GM18867 (cell line): Measurements from ENCODE around the gene LIPE.
"Not testable (repeated sequence)": the region's sequence is repeated elsewhere in the genome, so short reads cannot be mapped to it uniquely, and the experiment has no call there.

Experiments
- ATAC-seq: cut with Tn5 transposase; IDR thresholded peaks from one replicate; pipeline ENCODE4 v1.9.1; 2021; ENCODE audit warnings: mild to moderate bottlenecking, moderate library complexity; ENCODE audit not compliant: unreplicated experiment

LIPE gene

GRCh38 chr19:42427313-42427712, at the start of gene LIPE:
Gene LIPE, minus strand, starts transcription at chr19:42427388. Its CDS starts 239 bp downstream, at chr19:42427149.
- ATAC-seq: no peak

DNA sequence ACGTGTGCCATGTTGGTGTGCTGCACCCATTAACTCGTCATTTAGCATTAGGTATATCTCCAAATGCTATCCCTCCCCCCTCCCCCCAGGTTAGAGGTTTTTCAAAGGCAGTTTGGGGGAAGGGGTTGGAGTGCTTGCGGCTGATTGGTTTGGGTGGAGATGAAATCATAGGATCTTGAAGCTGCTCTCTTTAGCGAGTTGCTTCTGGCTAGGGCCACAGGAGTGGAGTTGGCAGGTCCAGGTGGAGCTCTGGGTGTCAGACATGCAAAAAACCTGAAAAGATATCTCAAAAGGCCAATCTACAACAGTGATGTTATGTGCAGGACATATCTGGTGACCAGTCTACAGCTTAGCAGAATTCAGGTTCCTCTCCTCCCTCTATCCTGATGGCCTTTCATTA, 48.2 kb upstream of the LIPE start:
- no peak for ATAC-seq

DNA sequence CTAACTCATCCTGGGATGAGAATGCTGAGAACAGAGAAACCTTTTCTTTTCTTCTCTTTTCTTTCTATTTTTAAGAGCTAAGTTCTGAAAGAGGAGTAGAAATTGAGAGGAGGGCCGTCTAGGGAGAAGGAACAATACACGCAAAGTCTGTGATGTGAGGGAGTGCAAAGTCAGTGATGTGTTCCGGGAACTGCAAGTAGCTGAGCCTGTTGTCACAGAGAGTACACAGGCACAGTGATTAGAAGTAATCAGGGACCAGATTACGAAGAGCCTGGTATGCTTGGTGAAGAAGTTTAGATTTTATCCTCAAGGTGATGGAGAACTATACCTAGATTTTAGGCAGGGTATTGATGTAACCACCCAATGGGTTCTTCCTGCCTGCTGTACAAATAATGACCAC, 47.6 kb upstream of the LIPE start:
- ATAC-seq: no peak

DNA sequence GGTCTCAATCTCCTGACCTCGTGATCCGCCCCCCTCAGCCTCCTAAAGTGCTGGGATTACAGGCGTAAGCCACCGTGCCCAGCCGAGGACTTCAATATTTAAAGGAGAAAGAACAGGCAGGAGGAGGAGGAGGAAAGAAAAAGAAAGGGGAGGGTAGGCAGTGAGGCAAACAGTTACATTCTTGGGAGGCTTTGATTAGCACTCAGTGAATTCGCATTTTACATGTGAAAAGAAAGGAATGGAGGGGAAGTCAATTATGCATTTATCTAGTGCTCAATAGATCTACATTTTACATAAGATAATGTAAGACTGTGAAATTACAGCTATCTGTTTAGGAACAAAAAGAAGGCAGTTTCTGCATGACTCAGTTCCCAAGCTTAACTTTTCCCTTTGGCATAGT, 46.5 kb upstream of the LIPE start:
- ATAC-seq: no peak

DNA sequence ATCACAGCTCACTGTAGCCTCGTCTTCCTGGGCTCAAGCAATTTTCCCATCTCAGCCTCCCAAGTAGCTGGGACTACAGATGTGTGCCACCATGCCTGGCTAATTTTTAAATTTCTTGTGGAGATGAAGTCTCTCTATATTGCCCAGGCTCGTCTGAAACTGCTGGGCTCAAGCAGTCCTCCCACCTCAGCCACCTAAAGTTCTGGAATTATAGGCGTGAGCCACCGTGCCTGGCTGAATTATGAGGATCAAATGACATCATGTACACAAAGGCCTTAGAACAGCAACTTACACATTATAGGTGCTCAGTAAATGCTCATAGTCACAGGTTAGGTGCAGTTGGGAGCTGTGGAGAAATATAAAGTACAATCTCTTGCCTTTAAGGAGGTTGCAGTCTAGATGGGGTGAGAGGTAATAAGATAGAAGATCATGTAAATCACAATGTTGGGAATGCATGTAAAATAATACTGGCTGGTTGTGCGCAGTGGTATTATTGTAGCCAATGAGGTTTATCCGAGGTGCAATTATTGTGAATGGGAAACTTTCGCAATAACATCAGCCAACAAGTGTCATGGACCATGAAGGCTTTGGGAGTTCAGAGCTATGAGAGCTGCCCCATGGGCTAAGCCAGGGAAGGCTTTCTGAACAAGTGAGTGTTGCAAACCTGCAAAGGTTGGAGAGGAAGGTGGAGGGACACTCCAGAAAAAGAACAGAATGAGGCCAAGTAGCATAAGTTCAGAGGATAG, 45.4 kb upstream of the LIPE start:
- no peak for ATAC-seq

DNA sequence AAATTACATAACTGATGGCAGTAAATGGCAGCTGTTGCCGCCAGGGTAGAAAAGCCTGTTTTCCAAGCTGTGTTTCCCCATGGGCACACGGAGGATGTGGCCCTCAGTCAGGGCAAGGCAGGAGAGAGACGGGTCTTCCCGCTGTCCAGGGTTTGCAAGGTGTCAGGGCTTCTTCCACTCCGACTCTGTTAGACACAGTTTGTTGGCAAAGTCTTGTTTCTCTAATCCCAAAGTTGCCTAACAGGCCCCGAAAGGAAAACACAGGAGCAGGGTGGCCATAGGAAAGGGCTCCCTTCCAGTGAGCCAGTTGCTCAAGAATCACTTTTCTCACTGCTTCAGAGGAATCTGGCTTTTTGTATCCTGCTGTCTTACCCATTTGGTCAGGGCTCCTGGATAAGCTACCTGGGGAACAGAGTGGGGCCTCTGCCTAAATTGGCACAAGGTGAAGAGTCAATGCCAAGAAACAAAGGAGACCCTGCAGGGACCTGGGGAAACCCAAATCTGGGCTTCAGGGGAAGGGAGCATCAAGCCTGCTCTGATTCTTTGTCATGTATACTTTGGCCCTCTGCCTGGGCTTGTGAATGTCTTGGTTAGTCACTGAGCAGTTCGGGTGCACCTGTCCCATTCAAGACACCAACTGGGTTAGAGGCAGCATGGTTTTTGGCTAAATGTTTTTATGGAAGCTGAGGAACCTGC, 44.5 kb upstream of the LIPE start:
- no peak for ATAC-seq

- no peak for ATAC-seq
Measured at GRCh38 chr19:42469311-42470235, 42.4 kb upstream of the LIPE start.

DNA sequence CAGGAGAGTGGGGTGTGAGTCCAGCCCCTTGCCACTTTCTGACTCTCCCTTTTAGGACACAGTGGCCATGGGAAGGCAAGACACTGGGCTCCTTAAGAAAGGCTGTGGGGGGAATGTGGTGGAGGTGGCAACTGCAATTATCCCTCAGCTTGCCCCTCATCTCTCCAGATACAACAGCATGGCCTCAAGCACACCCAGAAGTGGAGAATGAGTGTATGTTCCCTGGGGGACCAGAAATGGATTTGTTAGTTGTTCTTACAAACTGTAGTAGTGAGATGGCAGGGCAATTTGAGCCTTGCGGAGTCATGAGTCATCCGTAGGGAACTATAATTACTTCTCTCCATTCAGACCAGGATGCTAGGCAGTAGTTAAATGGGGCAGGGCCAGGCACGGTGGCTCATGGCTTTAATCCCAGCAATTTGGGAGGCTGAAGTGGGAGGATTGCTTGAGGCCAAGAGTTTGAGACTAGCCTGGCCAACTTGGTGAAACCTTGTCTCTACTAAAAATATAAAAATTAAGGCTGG, 41.1 kb upstream of the LIPE start:
- ATAC-seq: no peak

GRCh38 chr19:42467183-42467760, 40.1 kb upstream of the LIPE start:
- ATAC-seq: no peak

GRCh38 chr19:42466521-42467182, 39.5 kb upstream of the LIPE start:
- ATAC-seq: no peak

- peak; percentile 60 for ATAC-seq
Measured at GRCh38 chr19:42465827-42466280, 38.7 kb upstream of the LIPE start.

DNA sequence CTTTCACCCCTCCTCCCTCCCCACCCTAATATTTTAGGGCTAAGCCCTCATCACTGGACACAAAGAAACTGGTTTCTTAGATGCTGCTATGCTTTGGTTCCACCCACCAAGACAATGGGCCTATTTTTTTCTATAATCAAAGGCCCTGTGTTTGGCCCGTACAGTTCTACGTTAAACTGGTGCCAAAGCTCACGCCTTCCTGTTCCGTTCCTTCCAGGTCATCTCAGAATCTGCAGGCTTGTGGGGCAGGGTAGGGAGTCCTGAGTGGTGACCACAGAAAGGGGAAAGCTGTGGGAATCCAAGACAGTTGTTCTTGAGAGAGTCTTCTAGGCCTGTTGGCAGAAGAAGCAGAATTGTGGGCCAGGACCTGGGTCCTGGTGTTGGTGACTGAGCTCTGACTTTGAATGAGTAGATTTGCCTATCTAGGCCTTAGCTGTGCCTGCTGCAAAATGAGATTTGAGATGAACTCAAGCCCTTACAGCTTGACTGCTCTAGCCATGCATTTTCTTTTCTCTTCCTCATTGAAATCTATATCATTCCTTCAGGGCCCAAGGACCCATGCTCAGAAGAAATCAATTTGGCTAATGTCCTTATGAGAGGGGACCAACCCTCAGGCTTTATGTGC, 34.6 kb upstream of the LIPE start:
- no peak for ATAC-seq

GRCh38 chr19:42461231-42461630, 34.0 kb upstream of the LIPE start:
- ATAC-seq: not testable (repeated sequence)

DNA sequence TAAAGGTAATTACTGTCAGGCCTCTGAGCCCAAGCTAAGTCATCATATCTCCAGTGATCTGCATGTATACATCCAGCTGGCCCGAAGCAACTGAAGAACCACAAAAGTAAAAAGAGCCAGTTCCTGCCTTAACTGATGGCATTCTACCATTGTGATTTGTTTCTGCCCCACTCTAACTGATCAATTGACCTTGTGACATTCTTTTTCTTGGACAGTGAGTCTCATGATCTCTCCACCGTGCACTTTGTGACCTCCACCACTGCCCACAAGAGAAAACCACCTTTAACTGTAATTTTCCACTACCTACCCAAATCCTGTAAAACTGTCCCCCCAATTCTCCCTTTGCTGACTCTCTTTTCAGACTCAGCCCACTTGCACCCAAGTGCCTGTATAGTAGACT, 32.7 kb upstream of the LIPE start:
- ATAC-seq: no peak

DNA sequence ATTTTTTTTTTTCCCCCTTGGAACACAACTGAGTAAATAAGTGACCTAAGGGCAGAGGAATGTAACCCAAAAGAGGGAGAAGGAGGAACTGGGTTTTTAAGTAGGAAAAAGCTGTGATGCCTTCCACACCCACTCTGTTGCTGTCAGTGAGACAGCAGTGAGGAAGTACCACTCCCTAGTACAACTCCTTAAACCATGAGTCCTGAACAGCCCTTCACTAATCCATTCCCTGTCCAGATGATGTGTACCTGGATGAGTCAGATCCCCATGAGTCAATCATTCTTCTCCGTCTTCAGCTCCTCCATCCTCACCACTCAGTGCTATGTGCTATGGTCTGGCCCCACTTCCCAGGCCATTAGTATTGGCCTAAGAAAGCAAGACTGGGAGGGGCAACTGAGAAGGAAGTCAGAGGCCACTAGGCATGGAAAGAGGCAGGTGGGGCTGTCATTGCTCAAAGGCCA, 28.5 kb upstream of the LIPE start:
- ATAC-seq: no peak

GRCh38 chr19:42455086-42455485, 27.9 kb upstream of the LIPE start:
- ATAC-seq: no peak

DNA sequence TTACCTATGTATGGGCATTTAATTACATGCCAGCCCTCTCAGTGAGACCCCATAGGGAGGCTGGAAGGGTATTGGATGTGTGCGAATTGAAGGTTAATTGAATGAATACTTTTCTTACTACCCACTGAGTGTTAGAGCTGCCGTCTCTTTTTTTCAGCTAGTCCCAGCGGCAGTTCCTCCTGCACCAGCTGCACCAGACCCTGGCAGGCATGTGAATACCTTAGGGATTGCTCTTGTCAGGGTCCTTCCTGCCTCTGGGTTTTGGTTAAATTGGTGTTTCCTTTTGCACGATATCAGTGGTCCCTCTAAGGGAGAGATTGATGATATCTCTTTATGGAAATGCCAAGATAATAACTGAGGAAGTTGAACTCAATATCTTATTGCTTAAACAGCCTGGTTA, 25.4 kb upstream of the LIPE start:
- no peak for ATAC-seq

GRCh38 chr19:42450314-42450934, 23.2 kb upstream of the LIPE start:
- peak; percentile 75 for ATAC-seq

GRCh38 chr19:42448306-42448705, 21.1 kb upstream of the LIPE start:
- not testable (repeated sequence) for ATAC-seq
